ENCODE measurements around the gene ARMC2. TPM values are rescaled to one million over a fixed set of nuclear protein-coding genes. Genes with fewer than 3 reads are reported as not detected.

ARMC2 gene
- total RNA-seq, 6 experiments from 2014 or later, result 1.8 to 3.6 (median 2.7) TPM

- no peak for TF ChIP-seq CTCF (IDR thresholded peaks at IDR 0.05)
These were observed 93.1 kb downstream of the ARMC2 start for GRCh38 chr6:108941281-108941680.

GRCh38 chr6:108941859-108942258, 93.6 kb downstream of the ARMC2 start:
- Mint-ChIP-seq H3K27ac (no peak overlapping the region), H3K4me1 (ENCODE audit: low read depth) (peaks cover 37% of the 10 kb centered on the region), H3K36me3 (ENCODE audit: low read depth) (no peaks in the 10 kb centered on the region), H3K4me3 (no peak overlapping the region), H3K27me3 (ENCODE audit: insufficient read depth) (peaks cover 1% of the 10 kb centered on the region), H3K9me3 (no peaks in the 10 kb centered on the region)
- DNase-seq, result no peak
- TF ChIP-seq CTCF (IDR thresholded peaks at IDR 0.05), result no peak

More at GRCh38 chr6:108941281-108941680, 93.1 kb downstream of the ARMC2 start:
- no peak for DNase-seq
- Mint-ChIP-seq H3K36me3 (ENCODE audit: low read depth) (no peaks in the 10 kb centered on the region), H3K9me3 (no peaks in the 10 kb centered on the region), H3K4me1 (ENCODE audit: low read depth) (peaks cover 31% of the 10 kb centered on the region), H3K27ac (no peak overlapping the region), H3K27me3 (ENCODE audit: insufficient read depth) (peaks cover 1% of the 10 kb centered on the region), H3K4me3 (no peak overlapping the region)

GRCh38 chr6:108942556-108943492, 94.6 kb downstream of the ARMC2 start:
- Mint-ChIP-seq H3K9me3 (no peaks in the 10 kb centered on the region), H3K4me1 (ENCODE audit: low read depth) (peaks cover 46% of the 10 kb centered on the region), H3K36me3 (ENCODE audit: low read depth) (no peaks in the 10 kb centered on the region), H3K4me3 (no peak overlapping the region), H3K27ac (no peak overlapping the region), H3K27me3 (ENCODE audit: insufficient read depth) (peaks cover 1% of the 10 kb centered on the region)
- TF ChIP-seq CTCF (IDR thresholded peaks at IDR 0.05), result no peak
- no peak for DNase-seq

GRCh38 chr6:108944071-108944470, 95.8 kb downstream of the ARMC2 start:
- Mint-ChIP-seq H3K27ac (peak overlapping the region; percentile 99), H3K4me1 (ENCODE audit: low read depth) (peaks cover 56% of the 10 kb centered on the region), H3K9me3 (no peaks in the 10 kb centered on the region), H3K27me3 (ENCODE audit: insufficient read depth) (peaks cover 1% of the 10 kb centered on the region), H3K4me3 (peak overlapping the region; percentile 87; the same call in 1 of the 2 replicates), H3K36me3 (ENCODE audit: low read depth) (no peaks in the 10 kb centered on the region)
- DNase-seq, result no peak
- TF ChIP-seq CTCF (IDR thresholded peaks at IDR 0.05), result no peak

- no peaks in the 10 kb centered on the region for H3K9me3 Mint-ChIP-seq
- H3K4me3 Mint-ChIP-seq, result peak overlapping the region; percentile 87
- peaks cover 56% of the 10 kb centered on the region for H3K4me1 Mint-ChIP-seq (ENCODE audit: low read depth)
- peaks cover 1% of the 10 kb centered on the region for H3K27me3 Mint-ChIP-seq (ENCODE audit: insufficient read depth)
- H3K27ac Mint-ChIP-seq, result peak overlapping the region; percentile 99
- TF ChIP-seq CTCF (IDR thresholded peaks at IDR 0.05), result no peak
- peak; percentile 90 for DNase-seq
- no peaks in the 10 kb centered on the region for H3K36me3 Mint-ChIP-seq (ENCODE audit: low read depth)
These were observed 96.8 kb downstream of the ARMC2 start for GRCh38 chr6:108944707-108945680.

Measured in HFFc6 (cell line).